Naive B cell (primary cell): ENCODE data around the gene CPA4. TPM values are rescaled to one million over a fixed set of nuclear protein-coding genes. Genes with fewer than 3 reads are reported as not detected.

Source experiments
- ATAC-seq, 2 donors: fragments of 150-1000 bp; cut with Tn5 transposase; 2 replicates each; pipeline ENCODE4 v1.10.0; 2021; ENCODE audit warnings: low read depth in 2 of 2, mild to moderate bottlenecking in 2 of 2, moderate library complexity in 2 of 2
- DNase-seq: peaks from one replicate; pipeline ENCODE4 v3.0.0; 2022
- H3K27ac Mint-ChIP-seq, 6 donors: one replicate each; pipeline ENCODE4 v1.8.0; 2020 to 2022; ENCODE audit warnings: mild to moderate bottlenecking in 6 of 6, mixed read lengths in 6 of 6, moderate library complexity in 5 of 6, inconsistent platforms in 2 of 6
- H3K27me3 Mint-ChIP-seq, 3 donors: one replicate each; pipeline ENCODE4 v1.8.0; 2021 to 2022; ENCODE audit warnings: mixed read lengths in 3 of 3, mild to moderate bottlenecking in 1 of 3
- H3K36me3 Mint-ChIP-seq, 2 donors: one replicate each; pipeline ENCODE4 v1.8.0; 2020 to 2022; ENCODE audit warnings: mixed read lengths in 2 of 2, inconsistent platforms in 1 of 2, mild to moderate bottlenecking in 1 of 2
- H3K4me1 Mint-ChIP-seq, 3 donors: one replicate each; pipeline ENCODE4 v1.8.0; 2020 to 2022; ENCODE audit warnings: mixed read lengths in 3 of 3, inconsistent platforms in 1 of 3, mild to moderate bottlenecking in 1 of 3, moderate library complexity in 1 of 3
- H3K4me3 Mint-ChIP-seq, 8 donors: one replicate each; pipeline ENCODE4 v1.8.0; 2020 to 2022; ENCODE audit warnings: mild to moderate bottlenecking in 8 of 8, mixed read lengths in 8 of 8, moderate library complexity in 8 of 8, inconsistent platforms in 2 of 8
- H3K9me3 Mint-ChIP-seq, 7 donors: one replicate each; pipeline ENCODE4 v1.8.0; 2020 to 2022; ENCODE audit warnings: mixed read lengths in 7 of 7, mild to moderate bottlenecking in 5 of 7, inconsistent platforms in 2 of 7, moderate library complexity in 1 of 7
- polyA plus RNA-seq, 6 donors: library from polyadenylated mRNA; unstranded; fragments of 300-500 nt; fragmentation: Illumina TruSeq; gene quantifications; one replicate each; pipeline ENCODE4 v1.2.3, GENCODE V29; 2021; ENCODE audit warnings: low read depth in 6 of 6

Gene CPA4
- polyA plus RNA-seq, 6 donors from 2014 or later = not detected

DNA sequence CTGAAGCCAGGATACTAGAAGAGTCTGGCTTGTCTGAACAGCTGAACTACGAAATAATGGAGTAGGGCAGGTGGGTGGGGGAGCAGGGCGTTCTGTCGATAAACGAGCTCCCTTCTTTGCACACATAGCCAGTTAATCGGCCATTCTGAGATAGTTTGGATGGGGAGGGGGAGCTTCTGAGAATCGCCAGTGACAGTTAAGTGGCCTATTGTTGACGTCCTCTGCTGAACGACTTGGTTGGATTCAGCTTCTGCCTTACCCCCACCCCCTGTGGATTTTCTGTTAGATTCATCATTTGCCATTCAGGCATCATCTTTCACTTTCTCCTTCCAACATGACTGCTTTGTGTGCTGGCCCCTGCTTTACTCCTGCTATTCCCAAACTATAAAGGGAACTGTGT is 52.2 kb downstream of the CPA4 start:
- Mint-ChIP-seq H3K4me1 (no peaks in the 10 kb centered on the region), H3K9me3 (peaks cover 0 to 6% (median 0%) of the 10 kb centered on the region in 7 donors), H3K36me3 (no peaks in the 10 kb centered on the region), H3K4me3 (no peak overlapping the region), H3K27ac (no peak overlapping the region), H3K27me3 (peaks cover 13 to 23% (median 16%) of the 10 kb centered on the region in 3 donors)
- DNase-seq = no peak
- no peak for ATAC-seq

DNA sequence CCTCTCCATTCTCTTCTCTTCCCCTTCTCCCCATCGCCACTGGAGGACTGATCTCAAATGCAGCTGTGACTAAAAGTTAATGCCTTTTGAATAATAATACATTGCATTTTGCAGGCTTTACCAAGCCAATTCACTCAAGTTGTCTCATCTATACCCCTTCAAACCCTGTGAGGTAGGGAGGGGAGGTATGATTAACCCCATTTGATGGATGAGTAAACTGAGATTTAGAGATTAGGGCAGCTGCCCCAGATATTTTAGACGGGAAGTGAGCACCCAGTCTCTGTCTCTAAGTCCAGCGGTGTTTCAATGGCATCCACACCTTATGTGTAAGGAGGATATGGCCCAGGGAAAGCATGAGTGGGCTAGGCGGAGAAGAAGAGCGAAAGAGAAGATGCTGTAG is 52.8 kb downstream of the CPA4 start:
- ATAC-seq = no peak
- no peaks in the 10 kb centered on the region for H3K36me3 Mint-ChIP-seq
- peaks cover 0 to 6% (median 0%) of the 10 kb centered on the region in 7 donors for H3K9me3 Mint-ChIP-seq
- H3K4me1 Mint-ChIP-seq = no peaks in the 10 kb centered on the region
- no peak overlapping the region for H3K27ac Mint-ChIP-seq
- no peak overlapping the region for H3K4me3 Mint-ChIP-seq
- peaks cover 13 to 23% (median 16%) of the 10 kb centered on the region in 3 donors for H3K27me3 Mint-ChIP-seq
- no peak for DNase-seq

GRCh38 chr7:130346177-130346905 is 53.4 kb downstream of the CPA4 start:
- Mint-ChIP-seq H3K27me3 (peaks cover 16 to 25% (median 18%) of the 10 kb centered on the region in 3 donors), H3K4me3 (no peak overlapping the region), H3K4me1 (no peaks in the 10 kb centered on the region), H3K9me3 (peaks cover 0 to 6% (median 0%) of the 10 kb centered on the region in 7 donors), H3K36me3 (no peaks in the 10 kb centered on the region), H3K27ac (no peak overlapping the region)
- ATAC-seq (no peak), DNase-seq (no peak)

GRCh38 chr7:130346941-130347340 is 54.0 kb downstream of the CPA4 start:
- no peaks in the 10 kb centered on the region for H3K36me3 Mint-ChIP-seq
- no peak overlapping the region for H3K4me3 Mint-ChIP-seq
- peaks cover 16 to 29% (median 23%) of the 10 kb centered on the region in 3 donors for H3K27me3 Mint-ChIP-seq
- H3K27ac Mint-ChIP-seq = no peak overlapping the region
- H3K4me1 Mint-ChIP-seq = peaks cover 0 to 1% (median 0%) of the 10 kb centered on the region in 3 donors
- DNase-seq (no peak), ATAC-seq (no peak)
- H3K9me3 Mint-ChIP-seq = peaks cover 0 to 3% (median 0%) of the 10 kb centered on the region in 7 donors

GRCh38 chr7:130349911-130350782 is 57.2 kb downstream of the CPA4 start:
- Mint-ChIP-seq H3K36me3 (no peaks in the 10 kb centered on the region), H3K4me1 (peaks cover 0 to 1% (median 0%) of the 10 kb centered on the region in 3 donors), H3K27ac (no peak overlapping the region), H3K9me3 (no peaks in the 10 kb centered on the region), H3K4me3 (peak overlapping the region in 1 of 8 donors; percentile 60), H3K27me3 (peaks cover 10 to 29% (median 23%) of the 10 kb centered on the region in 3 donors)
- DNase-seq (no peak), ATAC-seq (no peak)

DNA sequence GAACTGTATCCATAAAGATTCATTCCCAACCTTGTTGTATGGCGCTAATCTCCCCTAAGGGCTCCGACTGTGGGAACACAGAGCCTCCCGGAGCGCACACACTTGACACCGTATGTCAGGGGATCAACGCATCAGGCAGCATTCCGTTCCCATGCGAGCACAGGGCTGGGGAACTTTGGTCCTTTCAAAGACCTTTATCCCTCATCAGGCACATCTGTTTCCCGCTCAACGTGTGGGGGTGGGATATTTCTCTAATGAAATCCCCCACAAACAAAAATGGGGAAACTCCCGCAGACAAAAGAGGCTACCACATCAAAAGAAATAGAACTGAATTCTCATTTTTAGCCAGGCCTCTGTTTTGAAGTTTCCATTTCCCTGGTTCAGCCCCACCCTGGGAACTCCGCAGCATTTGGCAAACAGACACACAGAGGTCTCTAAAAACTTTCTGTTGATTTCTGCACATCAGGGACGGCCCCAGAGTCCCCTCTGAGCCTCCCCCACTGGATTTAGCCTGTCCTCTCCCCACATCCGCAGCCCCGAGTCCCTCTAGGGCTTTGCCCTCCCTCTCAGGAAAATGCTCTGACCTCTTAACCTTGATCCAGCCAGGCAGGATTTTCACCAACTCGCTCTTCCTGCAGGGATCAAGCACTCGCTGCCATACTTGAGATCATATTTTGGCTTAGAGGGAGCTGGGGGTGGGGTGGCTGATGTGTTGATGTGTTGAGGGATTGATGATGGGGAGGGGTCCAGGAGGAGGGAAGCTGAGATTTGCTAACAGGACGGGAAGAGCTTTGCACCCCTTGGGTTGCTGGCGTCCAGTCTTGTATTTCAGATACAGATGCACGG is 58.2 kb downstream of the CPA4 start:
- H3K27ac Mint-ChIP-seq = no peak overlapping the region
- no peak for ATAC-seq

DNA sequence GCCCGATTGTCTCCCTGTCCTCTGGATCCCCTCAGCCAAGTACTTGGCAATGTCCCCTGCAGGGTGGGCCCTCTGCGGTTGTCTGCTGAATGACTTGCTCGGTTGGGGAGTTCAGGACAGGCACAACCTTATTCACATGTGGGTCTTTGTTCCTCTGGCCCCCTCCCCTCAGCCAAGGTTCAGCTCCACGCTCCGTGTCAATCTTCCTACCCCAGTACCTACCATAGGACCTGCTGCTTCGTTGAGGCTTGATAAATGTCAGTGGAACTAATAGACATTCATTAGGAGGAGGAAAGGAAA is 58.8 kb downstream of the CPA4 start:
- Mint-ChIP-seq H3K9me3 (no peaks in the 10 kb centered on the region), H3K4me3 (no peak overlapping the region), H3K27ac (no peak overlapping the region), H3K36me3 (no peaks in the 10 kb centered on the region), H3K4me1 (peaks cover 0 to 1% (median 0%) of the 10 kb centered on the region in 3 donors), H3K27me3 (peaks cover 4 to 23% (median 22%) of the 10 kb centered on the region in 3 donors)
- DNase-seq (no peak), ATAC-seq (no peak)

More for the DNA sequence above, 58.2 kb downstream of the CPA4 start:
- peaks cover 4 to 23% (median 22%) of the 10 kb centered on the region in 3 donors for H3K27me3 Mint-ChIP-seq
- no peaks in the 10 kb centered on the region for H3K36me3 Mint-ChIP-seq
- no peak for DNase-seq
- no peaks in the 10 kb centered on the region for H3K9me3 Mint-ChIP-seq
- H3K4me3 Mint-ChIP-seq = no peak overlapping the region
- H3K4me1 Mint-ChIP-seq = peaks cover 0 to 1% (median 0%) of the 10 kb centered on the region in 3 donors

- Mint-ChIP-seq H3K4me1 (peaks cover 0 to 1% (median 0%) of the 10 kb centered on the region in 3 donors), H3K27ac (no peak overlapping the region), H3K4me3 (no peak overlapping the region), H3K36me3 (no peaks in the 10 kb centered on the region), H3K27me3 (peaks cover 4 to 17% (median 17%) of the 10 kb centered on the region in 3 donors), H3K9me3 (no peaks in the 10 kb centered on the region)
- DNase-seq (no peak), ATAC-seq (no peak)
Observed at GRCh38 chr7:130352194-130353074, 59.5 kb downstream of the CPA4 start.

- H3K36me3 Mint-ChIP-seq = no peaks in the 10 kb centered on the region
- peak overlapping the region in 1 of 6 donors; percentile 53 for H3K27ac Mint-ChIP-seq
- peaks cover 4 to 10% (median 9%) of the 10 kb centered on the region in 3 donors for H3K27me3 Mint-ChIP-seq
- peaks cover 0 to 1% (median 0%) of the 10 kb centered on the region in 7 donors for H3K9me3 Mint-ChIP-seq
- ATAC-seq (no peak), DNase-seq (no peak)
- no peak overlapping the region for H3K4me3 Mint-ChIP-seq
- H3K4me1 Mint-ChIP-seq = peaks cover 0 to 1% (median 0%) of the 10 kb centered on the region in 3 donors
Observed at GRCh38 chr7:130353196-130353595, 60.2 kb downstream of the CPA4 start.

DNA sequence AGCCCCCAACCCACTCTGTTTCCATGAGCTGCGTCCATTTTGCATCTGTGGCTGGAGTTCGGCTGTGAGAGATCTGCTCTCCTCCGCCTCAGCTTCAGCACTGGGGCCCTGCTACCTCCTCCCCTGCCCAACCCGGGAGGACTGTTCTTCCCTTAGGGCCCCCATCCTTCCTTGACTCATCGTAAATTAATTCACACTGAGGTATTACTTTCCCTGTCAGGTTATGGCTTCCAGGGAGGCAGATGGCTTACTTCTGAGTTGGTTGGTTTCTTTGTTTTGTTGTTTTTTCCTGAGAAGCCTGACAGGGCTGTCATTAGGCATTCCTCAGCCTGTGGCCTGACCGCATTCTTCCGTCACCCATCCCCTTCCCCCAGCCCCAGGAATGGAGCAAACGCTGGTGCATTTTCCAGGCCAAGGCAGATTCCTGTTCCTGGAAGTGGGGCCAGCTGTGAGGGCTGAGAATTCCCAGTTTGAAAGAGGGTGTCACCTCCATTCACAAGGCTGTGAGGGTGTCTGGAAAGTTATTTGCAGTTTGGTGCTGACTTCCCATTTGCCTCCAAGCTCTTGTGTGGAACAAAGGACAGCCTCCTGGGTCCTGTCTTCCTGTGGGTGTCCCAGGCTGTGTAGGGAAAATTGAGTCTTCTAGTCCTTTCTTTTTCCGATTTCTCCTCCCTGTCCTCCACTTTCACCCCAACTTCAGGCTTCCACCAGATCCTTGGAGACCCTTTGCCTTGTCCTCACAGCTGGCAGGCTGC is 63.3 kb downstream of the CPA4 start:
- Mint-ChIP-seq H3K27ac (no peak overlapping the region), H3K9me3 (peaks cover 3 to 27% (median 14%) of the 10 kb centered on the region in 7 donors), H3K36me3 (peaks cover 4 to 14% of the 10 kb centered on the region in 2 donors), H3K4me1 (peaks cover 0 to 1% (median 0%) of the 10 kb centered on the region in 3 donors), H3K27me3 (peaks cover 0 to 6% (median 4%) of the 10 kb centered on the region in 3 donors), H3K4me3 (no peak overlapping the region)
- no peak for DNase-seq
- no peak for ATAC-seq

DNA sequence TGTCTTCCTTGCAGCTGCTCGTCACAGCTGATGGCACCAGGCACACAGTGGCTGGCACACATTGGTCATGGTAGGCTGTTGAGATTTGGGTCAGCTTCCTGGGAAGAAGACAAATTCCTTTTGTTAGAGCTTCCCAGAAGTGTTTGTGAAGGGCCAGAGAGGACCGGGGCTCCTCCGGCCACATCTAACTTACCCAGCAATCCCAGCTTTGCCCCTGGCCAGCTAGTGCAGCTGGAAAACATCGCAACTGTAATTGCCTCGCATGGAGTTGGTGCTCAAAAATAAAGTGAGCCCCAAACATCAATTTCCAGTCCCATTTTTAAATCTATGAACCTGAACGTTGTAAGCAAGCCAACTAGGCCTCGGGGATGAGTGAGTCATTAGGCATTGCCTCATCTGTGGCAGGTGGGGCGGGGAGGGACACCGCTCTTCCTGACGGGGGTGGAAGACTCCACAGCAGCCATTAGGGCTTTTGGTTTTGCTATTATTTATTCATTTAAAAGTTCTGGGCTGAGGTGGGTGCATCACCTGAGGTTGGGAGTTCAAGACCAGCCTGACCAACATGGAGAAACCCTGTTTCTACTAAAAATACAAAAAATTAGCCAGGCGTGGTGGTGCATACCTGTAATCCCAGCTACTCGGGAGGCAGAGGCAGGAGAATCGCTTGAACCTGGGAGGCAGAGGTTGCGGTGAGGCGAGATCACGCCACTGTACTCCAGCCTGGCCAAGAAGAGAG is 64.1 kb downstream of the CPA4 start:
- Mint-ChIP-seq H3K4me1 (no peaks in the 10 kb centered on the region), H3K27ac (no peak overlapping the region), H3K4me3 (no peak overlapping the region), H3K27me3 (no peaks in the 10 kb centered on the region), H3K9me3 (peaks cover 3 to 27% (median 14%) of the 10 kb centered on the region in 7 donors), H3K36me3 (peaks cover 4 to 14% of the 10 kb centered on the region in 2 donors)
- DNase-seq (no peak), ATAC-seq (no peak)
